HepG2 (cell line): ENCODE results near the gene FAM110A. TPM values are rescaled to one million over a fixed set of nuclear protein-coding genes. Genes with fewer than 3 reads are reported as not detected.

ENCODE experiments used
- GZF1 ChIP-seq: sonication (generic); formaldehyde crosslinking; IDR thresholded peaks from 2 replicates; pipeline ENCODE4 v1.5.1; 2020; ENCODE audit warnings: mild to moderate bottlenecking, missing genetic modification reagents
- SOX13 ChIP-seq, 3 experiments: fragments of 450-650 bp in 1 of 3; sonication (generic) in 1 of 3; formaldehyde crosslinking in 1 of 3; IDR thresholded peaks in 2 of 3; conservative IDR thresholded peaks in 1 of 3; 2 replicates each; pipeline versions ENCODE4 v1.5.0 to v1.6.1; 2016 to 2020; ENCODE audit warnings: antibody characterized with exemption in 1 of 3, mild to moderate bottlenecking in 1 of 3, missing compliant biosample characterization in 1 of 3, missing genetic modification reagents in 1 of 3, moderate library complexity in 1 of 3
- ZNF263 ChIP-seq: sonication (generic); formaldehyde crosslinking; IDR thresholded peaks from 2 replicates; pipeline ENCODE4 v1.4.0; 2020; ENCODE audit warnings: missing genetic modification reagents
- ZNF3 ChIP-seq: IDR thresholded peaks from 2 replicates; pipeline ENCODE4 v1.7.0; 2017; ENCODE audit warnings: inconsistent platforms
- ZNF672 ChIP-seq: sonication (generic); formaldehyde crosslinking; IDR thresholded peaks from 2 replicates; pipeline ENCODE4 v1.8.1; 2022; ENCODE audit warnings: missing genetic modification reagents
- polyA plus RNA-seq, 8 experiments: library from polyadenylated mRNA; depleted of rRNA in 3 of 8; stranded (reverse) in 7 of 8; unstranded in 1 of 8; fragments of >200 nt; fragmentation: Illumina TruSeq in 4 of 8; extraction: Trizol in 4 of 8; gene quantifications; 2 replicates each; pipeline versions ENCODE4 v1.2.1 to v1.2.3, GENCODE V29; 2011 to 2016; ENCODE audit warnings: low read depth in 4 of 8, missing spikeins in 1 of 8, mixed read lengths in 1 of 8; ENCODE audit not compliant: insufficient read depth in 1 of 8
- total RNA-seq, 5 experiments: library from RNA; depleted of rRNA; stranded (reverse); fragments of >200 nt; fragmentation: Illumina TruSeq; extraction: Trizol; gene quantifications; 2 replicates each; pipeline ENCODE4 v1.2.3, GENCODE V29; 2016; ENCODE audit warnings: low read depth in 1 of 5
- TF ChIP-seq, protein P1 (sequence below): sonication (generic); formaldehyde crosslinking; IDR thresholded peaks from 2 replicates; pipeline ENCODE4 v1.4.0; 2020; ENCODE audit warnings: missing genetic modification reagents
- TF ChIP-seq, protein P2 (sequence below): sonication (generic); formaldehyde crosslinking; IDR thresholded peaks from 2 replicates; pipeline ENCODE4 v1.8.0; 2022; ENCODE audit warnings: mild to moderate bottlenecking, missing genetic modification reagents, borderline replicate concordance
- TF ChIP-seq, protein P3 (sequence below): IDR thresholded peaks from 2 replicates; pipeline ENCODE4 v1.6.1; 2016; ENCODE audit warnings: low read depth, missing genetic modification reagents, missing compliant biosample characterization
- TF ChIP-seq, protein P4 (sequence below), 2 experiments: IDR thresholded peaks; 2 replicates each; pipeline ENCODE4 v1.6.1; 2011 to 2012; ENCODE audit warnings: low read length in 2 of 2, borderline replicate concordance in 1 of 2, low read depth in 1 of 2, mild to moderate bottlenecking in 1 of 2, moderate library complexity in 1 of 2

The FAM110A gene
- total and polyA plus RNA-seq, 2 of the 13 experiments (the other 11 are each of a cell fraction or from before 2014, with no cell fraction given), result 1.9 TPM

DNA sequence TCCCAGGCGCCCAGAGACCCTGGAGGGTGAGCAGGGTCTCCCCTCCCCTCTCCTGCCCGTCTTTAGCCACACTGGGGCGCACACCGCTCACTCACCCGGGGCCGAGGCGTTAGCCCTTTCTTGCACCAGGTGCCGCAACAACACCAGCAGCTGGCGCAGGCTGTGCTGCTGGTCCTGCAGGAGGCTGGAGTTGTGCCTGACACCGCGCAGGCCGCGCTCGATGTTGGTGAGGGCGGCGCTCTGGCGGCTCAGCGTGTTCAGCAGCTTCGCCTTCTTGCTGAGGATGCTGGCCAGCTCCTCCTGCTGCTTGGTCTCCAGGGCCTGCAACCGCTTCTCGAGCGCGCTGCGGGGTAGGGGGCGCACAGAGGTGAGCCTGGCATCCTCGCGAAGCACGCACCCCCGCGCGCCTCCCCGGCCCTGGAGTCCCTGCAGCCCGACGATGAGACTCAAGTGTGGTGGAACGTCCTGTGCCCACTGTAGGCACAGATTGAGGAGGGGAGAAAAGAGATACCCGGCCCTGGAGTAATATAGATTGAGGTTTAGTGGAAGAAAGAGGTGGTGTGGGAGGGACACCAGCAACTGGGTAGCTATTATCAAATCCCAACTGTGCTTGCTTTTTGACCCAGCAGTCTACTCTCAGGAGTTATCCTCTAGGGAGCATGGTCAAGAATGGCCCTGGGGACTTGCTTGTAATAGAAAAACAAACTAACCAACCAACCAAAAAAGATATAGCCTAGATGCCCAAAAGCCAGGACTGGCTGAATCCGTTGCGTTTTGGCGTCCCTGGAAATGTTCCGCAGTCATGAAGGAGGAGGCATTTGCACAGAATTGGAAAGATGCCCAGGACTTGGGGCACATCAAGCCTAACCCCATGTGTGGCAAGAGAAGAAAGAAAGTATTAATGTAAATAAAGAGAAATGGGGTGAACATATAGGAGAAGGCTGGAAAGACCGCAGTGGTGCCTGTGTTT, 51.8 kb downstream of the FAM110A start (continued):
- TF ChIP-seq, protein P1, sequence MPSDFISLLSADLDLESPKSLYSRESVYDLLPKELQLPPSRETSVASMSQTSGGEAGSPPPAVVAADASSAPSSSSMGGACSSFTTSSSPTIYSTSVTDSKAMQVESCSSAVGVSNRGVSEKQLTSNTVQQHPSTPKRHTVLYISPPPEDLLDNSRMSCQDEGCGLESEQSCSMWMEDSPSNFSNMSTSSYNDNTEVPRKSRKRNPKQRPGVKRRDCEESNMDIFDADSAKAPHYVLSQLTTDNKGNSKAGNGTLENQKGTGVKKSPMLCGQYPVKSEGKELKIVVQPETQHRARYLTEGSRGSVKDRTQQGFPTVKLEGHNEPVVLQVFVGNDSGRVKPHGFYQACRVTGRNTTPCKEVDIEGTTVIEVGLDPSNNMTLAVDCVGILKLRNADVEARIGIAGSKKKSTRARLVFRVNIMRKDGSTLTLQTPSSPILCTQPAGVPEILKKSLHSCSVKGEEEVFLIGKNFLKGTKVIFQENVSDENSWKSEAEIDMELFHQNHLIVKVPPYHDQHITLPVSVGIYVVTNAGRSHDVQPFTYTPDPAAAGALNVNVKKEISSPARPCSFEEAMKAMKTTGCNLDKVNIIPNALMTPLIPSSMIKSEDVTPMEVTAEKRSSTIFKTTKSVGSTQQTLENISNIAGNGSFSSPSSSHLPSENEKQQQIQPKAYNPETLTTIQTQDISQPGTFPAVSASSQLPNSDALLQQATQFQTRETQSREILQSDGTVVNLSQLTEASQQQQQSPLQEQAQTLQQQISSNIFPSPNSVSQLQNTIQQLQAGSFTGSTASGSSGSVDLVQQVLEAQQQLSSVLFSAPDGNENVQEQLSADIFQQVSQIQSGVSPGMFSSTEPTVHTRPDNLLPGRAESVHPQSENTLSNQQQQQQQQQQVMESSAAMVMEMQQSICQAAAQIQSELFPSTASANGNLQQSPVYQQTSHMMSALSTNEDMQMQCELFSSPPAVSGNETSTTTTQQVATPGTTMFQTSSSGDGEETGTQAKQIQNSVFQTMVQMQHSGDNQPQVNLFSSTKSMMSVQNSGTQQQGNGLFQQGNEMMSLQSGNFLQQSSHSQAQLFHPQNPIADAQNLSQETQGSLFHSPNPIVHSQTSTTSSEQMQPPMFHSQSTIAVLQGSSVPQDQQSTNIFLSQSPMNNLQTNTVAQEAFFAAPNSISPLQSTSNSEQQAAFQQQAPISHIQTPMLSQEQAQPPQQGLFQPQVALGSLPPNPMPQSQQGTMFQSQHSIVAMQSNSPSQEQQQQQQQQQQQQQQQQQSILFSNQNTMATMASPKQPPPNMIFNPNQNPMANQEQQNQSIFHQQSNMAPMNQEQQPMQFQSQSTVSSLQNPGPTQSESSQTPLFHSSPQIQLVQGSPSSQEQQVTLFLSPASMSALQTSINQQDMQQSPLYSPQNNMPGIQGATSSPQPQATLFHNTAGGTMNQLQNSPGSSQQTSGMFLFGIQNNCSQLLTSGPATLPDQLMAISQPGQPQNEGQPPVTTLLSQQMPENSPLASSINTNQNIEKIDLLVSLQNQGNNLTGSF, result no peak
- TF ChIP-seq GZF1 (CRISPR knock-in tag) (no peak), SOX13 (IDR thresholded peaks at IDR 0.05) (no peak), SOX13 (CRISPR knock-in tag; conservative IDR thresholded peaks at IDR 0.05 in 1 of 2, IDR thresholded peaks at IDR 0.05 in 1 of 2) (no peak), ZNF263 (CRISPR knock-in tag) (no peak), ZNF672 (CRISPR knock-in tag) (no peak), ZNF3 (CRISPR knock-in tag) (no peak)
- TF ChIP-seq, protein P2, sequence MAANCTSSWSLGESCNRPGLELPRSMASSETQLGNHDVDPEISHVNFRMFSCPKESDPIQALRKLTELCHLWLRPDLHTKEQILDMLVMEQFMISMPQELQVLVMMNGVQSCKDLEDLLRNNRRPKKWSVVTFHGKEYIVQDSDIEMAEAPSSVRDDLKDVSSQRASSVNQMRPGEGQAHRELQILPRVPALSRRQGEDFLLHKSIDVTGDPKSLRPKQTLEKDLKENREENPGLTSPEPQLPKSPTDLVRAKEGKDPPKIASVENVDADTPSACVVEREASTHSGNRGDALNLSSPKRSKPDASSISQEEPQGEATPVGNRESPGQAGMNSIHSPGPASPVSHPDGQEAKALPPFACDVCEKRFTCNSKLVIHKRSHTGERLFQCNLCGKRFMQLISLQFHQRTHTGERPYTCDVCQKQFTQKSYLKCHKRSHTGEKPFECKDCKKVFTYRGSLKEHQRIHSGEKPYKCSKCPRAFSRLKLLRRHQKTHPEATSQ, result no peak
- TF ChIP-seq, protein P3, sequence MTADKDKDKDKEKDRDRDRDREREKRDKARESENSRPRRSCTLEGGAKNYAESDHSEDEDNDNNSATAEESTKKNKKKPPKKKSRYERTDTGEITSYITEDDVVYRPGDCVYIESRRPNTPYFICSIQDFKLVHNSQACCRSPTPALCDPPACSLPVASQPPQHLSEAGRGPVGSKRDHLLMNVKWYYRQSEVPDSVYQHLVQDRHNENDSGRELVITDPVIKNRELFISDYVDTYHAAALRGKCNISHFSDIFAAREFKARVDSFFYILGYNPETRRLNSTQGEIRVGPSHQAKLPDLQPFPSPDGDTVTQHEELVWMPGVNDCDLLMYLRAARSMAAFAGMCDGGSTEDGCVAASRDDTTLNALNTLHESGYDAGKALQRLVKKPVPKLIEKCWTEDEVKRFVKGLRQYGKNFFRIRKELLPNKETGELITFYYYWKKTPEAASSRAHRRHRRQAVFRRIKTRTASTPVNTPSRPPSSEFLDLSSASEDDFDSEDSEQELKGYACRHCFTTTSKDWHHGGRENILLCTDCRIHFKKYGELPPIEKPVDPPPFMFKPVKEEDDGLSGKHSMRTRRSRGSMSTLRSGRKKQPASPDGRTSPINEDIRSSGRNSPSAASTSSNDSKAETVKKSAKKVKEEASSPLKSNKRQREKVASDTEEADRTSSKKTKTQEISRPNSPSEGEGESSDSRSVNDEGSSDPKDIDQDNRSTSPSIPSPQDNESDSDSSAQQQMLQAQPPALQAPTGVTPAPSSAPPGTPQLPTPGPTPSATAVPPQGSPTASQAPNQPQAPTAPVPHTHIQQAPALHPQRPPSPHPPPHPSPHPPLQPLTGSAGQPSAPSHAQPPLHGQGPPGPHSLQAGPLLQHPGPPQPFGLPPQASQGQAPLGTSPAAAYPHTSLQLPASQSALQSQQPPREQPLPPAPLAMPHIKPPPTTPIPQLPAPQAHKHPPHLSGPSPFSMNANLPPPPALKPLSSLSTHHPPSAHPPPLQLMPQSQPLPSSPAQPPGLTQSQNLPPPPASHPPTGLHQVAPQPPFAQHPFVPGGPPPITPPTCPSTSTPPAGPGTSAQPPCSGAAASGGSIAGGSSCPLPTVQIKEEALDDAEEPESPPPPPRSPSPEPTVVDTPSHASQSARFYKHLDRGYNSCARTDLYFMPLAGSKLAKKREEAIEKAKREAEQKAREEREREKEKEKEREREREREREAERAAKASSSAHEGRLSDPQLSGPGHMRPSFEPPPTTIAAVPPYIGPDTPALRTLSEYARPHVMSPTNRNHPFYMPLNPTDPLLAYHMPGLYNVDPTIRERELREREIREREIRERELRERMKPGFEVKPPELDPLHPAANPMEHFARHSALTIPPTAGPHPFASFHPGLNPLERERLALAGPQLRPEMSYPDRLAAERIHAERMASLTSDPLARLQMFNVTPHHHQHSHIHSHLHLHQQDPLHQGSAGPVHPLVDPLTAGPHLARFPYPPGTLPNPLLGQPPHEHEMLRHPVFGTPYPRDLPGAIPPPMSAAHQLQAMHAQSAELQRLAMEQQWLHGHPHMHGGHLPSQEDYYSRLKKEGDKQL (CRISPR knock-in tag), result no peak
- TF ChIP-seq, protein P4, sequence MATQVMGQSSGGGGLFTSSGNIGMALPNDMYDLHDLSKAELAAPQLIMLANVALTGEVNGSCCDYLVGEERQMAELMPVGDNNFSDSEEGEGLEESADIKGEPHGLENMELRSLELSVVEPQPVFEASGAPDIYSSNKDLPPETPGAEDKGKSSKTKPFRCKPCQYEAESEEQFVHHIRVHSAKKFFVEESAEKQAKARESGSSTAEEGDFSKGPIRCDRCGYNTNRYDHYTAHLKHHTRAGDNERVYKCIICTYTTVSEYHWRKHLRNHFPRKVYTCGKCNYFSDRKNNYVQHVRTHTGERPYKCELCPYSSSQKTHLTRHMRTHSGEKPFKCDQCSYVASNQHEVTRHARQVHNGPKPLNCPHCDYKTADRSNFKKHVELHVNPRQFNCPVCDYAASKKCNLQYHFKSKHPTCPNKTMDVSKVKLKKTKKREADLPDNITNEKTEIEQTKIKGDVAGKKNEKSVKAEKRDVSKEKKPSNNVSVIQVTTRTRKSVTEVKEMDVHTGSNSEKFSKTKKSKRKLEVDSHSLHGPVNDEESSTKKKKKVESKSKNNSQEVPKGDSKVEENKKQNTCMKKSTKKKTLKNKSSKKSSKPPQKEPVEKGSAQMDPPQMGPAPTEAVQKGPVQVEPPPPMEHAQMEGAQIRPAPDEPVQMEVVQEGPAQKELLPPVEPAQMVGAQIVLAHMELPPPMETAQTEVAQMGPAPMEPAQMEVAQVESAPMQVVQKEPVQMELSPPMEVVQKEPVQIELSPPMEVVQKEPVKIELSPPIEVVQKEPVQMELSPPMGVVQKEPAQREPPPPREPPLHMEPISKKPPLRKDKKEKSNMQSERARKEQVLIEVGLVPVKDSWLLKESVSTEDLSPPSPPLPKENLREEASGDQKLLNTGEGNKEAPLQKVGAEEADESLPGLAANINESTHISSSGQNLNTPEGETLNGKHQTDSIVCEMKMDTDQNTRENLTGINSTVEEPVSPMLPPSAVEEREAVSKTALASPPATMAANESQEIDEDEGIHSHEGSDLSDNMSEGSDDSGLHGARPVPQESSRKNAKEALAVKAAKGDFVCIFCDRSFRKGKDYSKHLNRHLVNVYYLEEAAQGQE (IDR thresholded peaks at IDR 0.05; ENCODE audit: borderline replicate concordance in 1 of 2, low read depth in 1 of 2, low read length in 2 of 2), result peak; percentile 53 to 84
